ENCODE data around the gene LAMA4.

The LAMA4 gene

GRCh38 chr6:112155886-112156285 lies 98.5 kb downstream of the LAMA4 start:
- H3K27ac ChIP-seq (replicated peaks; ENCODE audit: low read length), result no peak overlapping the region
- no peaks in the 10 kb centered on the region for H3K36me3 ChIP-seq (replicated peaks in 1 of 2; ENCODE audit: control insufficient read depth in 2 of 2, insufficient read depth in 2 of 2, low read length in 2 of 2)
- no peak overlapping the region for H3K4me2 ChIP-seq (ENCODE audit: insufficient read depth, low read length, poor library complexity, severe bottlenecking)
- no peak overlapping the region for H4K8ac ChIP-seq (ENCODE audit: low read depth, low read length)
- peaks cover 0 to 7% of the 10 kb centered on the region in 2 donors for H3K4me1 ChIP-seq (ENCODE audit: control insufficient read depth in 2 of 2, insufficient read depth in 1 of 2, low read depth in 1 of 2, low read length in 2 of 2)
- H2BK120ac ChIP-seq (ENCODE audit: low read depth, low read length), result no peak overlapping the region
- DNase-seq (ENCODE audit: low spot score), result no peak
- no peaks in the 10 kb centered on the region for H3K9me3 ChIP-seq (replicated peaks in 1 of 2; ENCODE audit: control insufficient read depth in 2 of 2, insufficient read depth in 1 of 2, low read depth in 1 of 2, low read length in 2 of 2)
- H2BK5ac ChIP-seq (ENCODE audit: low read length), result no peak overlapping the region
- no peak overlapping the region for H3K14ac ChIP-seq (ENCODE audit: low read length)
- H3K27me3 ChIP-seq (ENCODE audit: control insufficient read depth in 3 of 3, insufficient read depth in 3 of 3, low read depth in 1 of 3, low read length in 3 of 3), result no peaks in the 10 kb centered on the region
- no peak overlapping the region for H3K4me3 ChIP-seq (ENCODE audit: low read length in 2 of 2)
- no peak overlapping the region for H2BK12ac ChIP-seq (ENCODE audit: low read length)
- no peak overlapping the region for H3K23ac ChIP-seq (ENCODE audit: low read depth, low read length, poor library complexity)
- H3K18ac ChIP-seq (ENCODE audit: low read length), result no peak overlapping the region
- H3K9ac ChIP-seq (ENCODE audit: low read depth, low read length, poor library complexity), result no peak overlapping the region
- H4K91ac ChIP-seq (ENCODE audit: low read depth, low read length, poor library complexity), result no peak overlapping the region
- no CpG with 5 or more reads among the region's 3 CpGs for WGBS, 2 donors (ENCODE audit: extremely low coverage in 2 of 2, insufficient read length in 2 of 2, insufficient replicate concordance in 1 of 2)
- H2BK15ac ChIP-seq (ENCODE audit: low read length), result no peak overlapping the region
- H2AK5ac ChIP-seq (ENCODE audit: low read depth, low read length), result no peak overlapping the region
- H2AFZ ChIP-seq (ENCODE audit: low read length), result peak overlapping the region; percentile 68
- no peaks in the 10 kb centered on the region for H3K79me1 ChIP-seq (ENCODE audit: low read depth, low read length)
- no peak overlapping the region for H3K4ac ChIP-seq (ENCODE audit: low read length)

- no peak overlapping the region for H3K23ac ChIP-seq (ENCODE audit: low read depth, low read length, poor library complexity)
- peak overlapping the region; percentile 49 for H2AFZ ChIP-seq (ENCODE audit: low read length)
- H2BK12ac ChIP-seq (ENCODE audit: low read length), result no peak overlapping the region
- H3K27me3 ChIP-seq (ENCODE audit: control insufficient read depth in 3 of 3, insufficient read depth in 3 of 3, low read depth in 1 of 3, low read length in 3 of 3), result no peaks in the 10 kb centered on the region
- no peak overlapping the region for H3K18ac ChIP-seq (ENCODE audit: low read length)
- no peak overlapping the region for H3K14ac ChIP-seq (ENCODE audit: low read length)
- H3K9me3 ChIP-seq (replicated peaks in 1 of 2; ENCODE audit: control insufficient read depth in 2 of 2, insufficient read depth in 1 of 2, low read depth in 1 of 2, low read length in 2 of 2), result no peaks in the 10 kb centered on the region
- H3K27ac ChIP-seq (replicated peaks; ENCODE audit: low read length), result no peak overlapping the region
- H3K4me2 ChIP-seq (ENCODE audit: insufficient read depth, low read length, poor library complexity, severe bottlenecking), result no peak overlapping the region
- no peaks in the 10 kb centered on the region for H3K36me3 ChIP-seq (replicated peaks in 1 of 2; ENCODE audit: control insufficient read depth in 2 of 2, insufficient read depth in 2 of 2, low read length in 2 of 2)
- no peak overlapping the region for H3K4me3 ChIP-seq (ENCODE audit: low read length in 2 of 2)
- H4K8ac ChIP-seq (ENCODE audit: low read depth, low read length), result no peak overlapping the region
- no peak overlapping the region for H2BK15ac ChIP-seq (ENCODE audit: low read length)
- no peak overlapping the region for H2BK120ac ChIP-seq (ENCODE audit: low read depth, low read length)
- H2AK5ac ChIP-seq (ENCODE audit: low read depth, low read length), result no peak overlapping the region
- H3K4ac ChIP-seq (ENCODE audit: low read length), result no peak overlapping the region
- no peak overlapping the region for H2BK5ac ChIP-seq (ENCODE audit: low read length)
- H3K4me1 ChIP-seq (ENCODE audit: control insufficient read depth in 2 of 2, insufficient read depth in 1 of 2, low read depth in 1 of 2, low read length in 2 of 2), result peaks cover 0 to 7% of the 10 kb centered on the region in 2 donors
- no peak overlapping the region for H3K9ac ChIP-seq (ENCODE audit: low read depth, low read length, poor library complexity)
- no peak overlapping the region for H4K91ac ChIP-seq (ENCODE audit: low read depth, low read length, poor library complexity)
- no CpG with 5 or more reads among the region's 2 CpGs for WGBS, 2 donors (ENCODE audit: extremely low coverage in 2 of 2, insufficient read length in 2 of 2, insufficient replicate concordance in 1 of 2)
- no peak for DNase-seq (ENCODE audit: low spot score)
- no peaks in the 10 kb centered on the region for H3K79me1 ChIP-seq (ENCODE audit: low read depth, low read length)
These were observed 99.7 kb downstream of the LAMA4 start for GRCh38 chr6:112154711-112155110.

- no peak overlapping the region for H2BK15ac ChIP-seq (ENCODE audit: low read length)
- H3K9me3 ChIP-seq (replicated peaks in 1 of 2; ENCODE audit: control insufficient read depth in 2 of 2, insufficient read depth in 1 of 2, low read depth in 1 of 2, low read length in 2 of 2), result no peaks in the 10 kb centered on the region
- no peak overlapping the region for H2AFZ ChIP-seq (ENCODE audit: low read length)
- no peak for DNase-seq (ENCODE audit: low spot score)
- no peak overlapping the region for H3K4me2 ChIP-seq (ENCODE audit: insufficient read depth, low read length, poor library complexity, severe bottlenecking)
- H3K4me1 ChIP-seq (ENCODE audit: control insufficient read depth in 2 of 2, insufficient read depth in 1 of 2, low read depth in 1 of 2, low read length in 2 of 2), result peaks cover 0 to 7% of the 10 kb centered on the region in 2 donors
- no peak overlapping the region for H3K9ac ChIP-seq (ENCODE audit: low read depth, low read length, poor library complexity)
- no peak overlapping the region for H2AK5ac ChIP-seq (ENCODE audit: low read depth, low read length)
- no peak overlapping the region for H4K8ac ChIP-seq (ENCODE audit: low read depth, low read length)
- no peak overlapping the region for H2BK120ac ChIP-seq (ENCODE audit: low read depth, low read length)
- H3K14ac ChIP-seq (ENCODE audit: low read length), result no peak overlapping the region
- WGBS, 2 donors (ENCODE audit: extremely low coverage in 2 of 2, insufficient read length in 2 of 2, insufficient replicate concordance in 1 of 2), result no CpG with 5 or more reads among the region's 5 CpGs
- H2BK12ac ChIP-seq (ENCODE audit: low read length), result no peak overlapping the region
- no peak overlapping the region for H3K27ac ChIP-seq (replicated peaks; ENCODE audit: low read length)
- H3K36me3 ChIP-seq (replicated peaks in 1 of 2; ENCODE audit: control insufficient read depth in 2 of 2, insufficient read depth in 2 of 2, low read length in 2 of 2), result no peaks in the 10 kb centered on the region
- no peak overlapping the region for H3K4me3 ChIP-seq (ENCODE audit: low read length in 2 of 2)
- no peak overlapping the region for H3K18ac ChIP-seq (ENCODE audit: low read length)
- H3K4ac ChIP-seq (ENCODE audit: low read length), result no peak overlapping the region
- no peak overlapping the region for H2BK5ac ChIP-seq (ENCODE audit: low read length)
- no peaks in the 10 kb centered on the region for H3K79me1 ChIP-seq (ENCODE audit: low read depth, low read length)
- no peak overlapping the region for H3K23ac ChIP-seq (ENCODE audit: low read depth, low read length, poor library complexity)
- H4K91ac ChIP-seq (ENCODE audit: low read depth, low read length, poor library complexity), result no peak overlapping the region
- no peaks in the 10 kb centered on the region for H3K27me3 ChIP-seq (ENCODE audit: control insufficient read depth in 3 of 3, insufficient read depth in 3 of 3, low read depth in 1 of 3, low read length in 3 of 3)
These were observed 100.3 kb downstream of the LAMA4 start for GRCh38 chr6:112153926-112154607.

- no peak overlapping the region for H2AK5ac ChIP-seq (ENCODE audit: low read depth, low read length)
- no peak overlapping the region for H2BK5ac ChIP-seq (ENCODE audit: low read length)
- no peaks in the 10 kb centered on the region for H3K4me1 ChIP-seq (ENCODE audit: control insufficient read depth in 2 of 2, insufficient read depth in 1 of 2, low read depth in 1 of 2, low read length in 2 of 2)
- H3K9me3 ChIP-seq (replicated peaks in 1 of 2; ENCODE audit: control insufficient read depth in 2 of 2, insufficient read depth in 1 of 2, low read depth in 1 of 2, low read length in 2 of 2), result no peaks in the 10 kb centered on the region
- H2BK12ac ChIP-seq (ENCODE audit: low read length), result no peak overlapping the region
- no peak overlapping the region for H3K18ac ChIP-seq (ENCODE audit: low read length)
- no peak overlapping the region for H2BK15ac ChIP-seq (ENCODE audit: low read length)
- WGBS, 2 donors (ENCODE audit: extremely low coverage in 2 of 2, insufficient read length in 2 of 2, insufficient replicate concordance in 1 of 2), result no CpG with 5 or more reads among the region's 5 CpGs
- H2BK120ac ChIP-seq (ENCODE audit: low read depth, low read length), result no peak overlapping the region
- no peak overlapping the region for H3K4ac ChIP-seq (ENCODE audit: low read length)
- peak overlapping the region; percentile 27 for H2AFZ ChIP-seq (ENCODE audit: low read length)
- H4K8ac ChIP-seq (ENCODE audit: low read depth, low read length), result no peak overlapping the region
- no peak overlapping the region for H3K23ac ChIP-seq (ENCODE audit: low read depth, low read length, poor library complexity)
- H3K27me3 ChIP-seq (ENCODE audit: control insufficient read depth in 3 of 3, insufficient read depth in 3 of 3, low read depth in 1 of 3, low read length in 3 of 3), result no peaks in the 10 kb centered on the region
- H4K91ac ChIP-seq (ENCODE audit: low read depth, low read length, poor library complexity), result no peak overlapping the region
- H3K36me3 ChIP-seq (replicated peaks in 1 of 2; ENCODE audit: control insufficient read depth in 2 of 2, insufficient read depth in 2 of 2, low read length in 2 of 2), result no peaks in the 10 kb centered on the region
- H3K9ac ChIP-seq (ENCODE audit: low read depth, low read length, poor library complexity), result no peak overlapping the region
- no peaks in the 10 kb centered on the region for H3K79me1 ChIP-seq (ENCODE audit: low read depth, low read length)
- H3K4me3 ChIP-seq (ENCODE audit: low read length in 2 of 2), result no peak overlapping the region
- no peak overlapping the region for H3K27ac ChIP-seq (replicated peaks; ENCODE audit: low read length)
- H3K14ac ChIP-seq (ENCODE audit: low read length), result no peak overlapping the region
- no peak overlapping the region for H3K4me2 ChIP-seq (ENCODE audit: insufficient read depth, low read length, poor library complexity, severe bottlenecking)
- DNase-seq (ENCODE audit: low spot score), result no peak
These were observed 104.0 kb downstream of the LAMA4 start for GRCh38 chr6:112150363-112150762.

Data from neuronal stem cell (in vitro differentiated cells).